Motor neuron (in vitro differentiated cells): ENCODE data around the gene PRR29. TPM values are rescaled to one million over a fixed set of nuclear protein-coding genes. Genes with fewer than 3 reads are reported as not detected.

Experiments used
- ATAC-seq, 8 experiments: fragments of 200-7000 bp; cut with Tn5 transposase; replicated peaks in 6 of 8; 2 replicates each; pipeline ENCODE4 v1.8.0; 2021; ENCODE audit warnings: mild to moderate bottlenecking in 8 of 8, moderate library complexity in 8 of 8
- H3K27ac ChIP-seq, 2 donors: fragments of 250-450 bp; sonication (Bioruptor Pico); 2 replicates each; pipeline ENCODE4 v1.9.0; 2021; ENCODE audit warnings: antibody characterized with exemption in 2 of 2, mild to moderate bottlenecking in 2 of 2, moderate library complexity in 1 of 2
- H3K4me1 ChIP-seq, 2 donors: fragments of 250-450 bp; sonication (Bioruptor Pico); replicated peaks in 1 of 2; 2 replicates each; pipeline ENCODE4 v1.6.1; 2021; ENCODE audit warnings: antibody characterized with exemption in 2 of 2, mild to moderate bottlenecking in 2 of 2, moderate library complexity in 1 of 2
- H3K4me3 ChIP-seq, 5 donors: fragments of 250-450 bp; sonication (Bioruptor Pico); 2 replicates each; pipeline ENCODE4 v1.9.0; 2021; ENCODE audit warnings: antibody characterized with exemption in 5 of 5, mild to moderate bottlenecking in 5 of 5, moderate library complexity in 4 of 5
- WGBS, 10 experiments: fragments of 450-650 bp; shearing (Covaris generic); methylation state at CpG; one replicate each; pipeline ENCODE4 v1.0.0; 2022; 5-methylcytosine and 5-hydroxymethylcytosine counted together
- in situ Hi-C, 9 experiments: fragments of 400-800 bp; cut with MboI; loops; one replicate each; pipeline ENCODE4 v1.15.0; 2021; ENCODE audit warnings: low sequenced_read_pairs in 9 of 9, low pct_unique_long_range_greater_than_20kb in 2 of 9; ENCODE audit not compliant: unreplicated experiment in 9 of 9
- total RNA-seq, 8 experiments: library from RNA; unstranded; fragments of 300-600 nt; gene quantifications; 2 replicates each; pipeline versions ENCODE4 v1.2.3 to v1.2.4, GENCODE V29; 2022

PRR29 gene
- total RNA-seq, 8 experiments from 2014 or later = 0.36 to 25.1 (median 0.53) TPM

DNA sequence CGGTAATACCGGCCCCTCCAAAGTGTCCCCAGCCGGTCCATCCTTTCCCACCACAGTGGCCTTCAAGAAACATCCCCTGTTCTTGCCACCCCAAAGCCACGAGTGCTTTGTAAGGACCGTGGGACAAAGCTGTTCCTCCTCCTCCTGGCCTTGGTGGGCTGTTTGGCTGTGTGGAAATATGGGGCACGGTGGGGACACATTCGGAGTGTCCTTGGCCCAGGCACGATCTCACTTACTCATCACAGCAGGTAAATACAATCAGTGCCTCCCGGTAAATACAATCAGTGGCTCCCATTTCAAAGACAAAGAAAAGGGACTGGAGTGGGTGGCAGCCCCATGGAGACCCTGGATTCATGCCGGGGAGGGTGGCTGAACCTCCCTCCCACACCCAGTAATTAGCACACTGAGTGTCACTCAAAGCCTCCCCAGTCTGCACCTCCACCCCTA lies 35.8 kb upstream of the PRR29 start:
- 10 to 86% (median 50%) methylated on average over 2 to 4 of the region's 10 CpGs; no CpG with 5 or more reads in 4 of the 10 experiments for WGBS, 10 experiments
- no peak for ATAC-seq
- Histone ChIP-seq H3K27ac (no peak overlapping the region), H3K4me1 (peaks cover 6 to 18% of the 10 kb centered on the region in 2 donors), H3K4me3 (no peak overlapping the region)
- in situ Hi-C loops = no loop called here

- in situ Hi-C loops = no loop called here
- H3K4me3 ChIP-seq = no peak overlapping the region
- H3K27ac ChIP-seq = no peak overlapping the region
- no peak for ATAC-seq
- H3K4me1 ChIP-seq = peaks cover 6 to 18% of the 10 kb centered on the region in 2 donors
- WGBS, 10 experiments = 79 to 100% (median 89%) methylated on average over 2 to 3 of the region's 4 CpGs; no CpG with 5 or more reads in 4 of the 10 experiments
Measured at GRCh38 chr17:63963123-63963522, 35.0 kb upstream of the PRR29 start.

DNA sequence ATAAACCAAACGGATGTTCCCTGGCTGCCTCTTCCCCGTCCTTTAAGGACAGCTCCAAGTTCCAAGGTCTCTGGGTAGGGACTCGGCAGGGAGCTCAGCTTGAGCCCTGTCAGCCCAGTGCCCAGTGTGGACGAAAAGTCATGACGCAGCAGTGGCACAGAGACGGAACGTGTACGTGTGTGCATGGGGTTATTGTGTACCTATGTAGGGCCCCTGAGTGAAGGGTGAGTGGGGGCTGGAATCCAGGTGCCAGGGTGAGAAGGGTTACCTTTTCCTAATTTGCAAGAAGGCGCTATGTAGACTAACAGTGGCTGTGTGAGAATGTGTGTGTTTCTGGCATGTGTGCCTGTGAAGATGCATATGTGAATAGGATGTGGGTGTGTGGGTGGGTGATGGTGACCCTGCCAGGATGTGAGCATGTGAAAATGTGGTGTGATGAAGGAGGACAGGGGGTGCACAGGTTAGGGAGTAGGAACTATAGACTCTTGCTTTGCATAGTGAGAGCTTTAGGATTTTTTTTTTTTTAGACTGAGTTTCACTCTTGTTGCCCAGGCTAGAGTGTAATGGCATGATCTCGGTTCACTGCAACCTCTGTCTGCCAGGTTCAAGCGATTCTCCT lies 31.4 kb upstream of the PRR29 start:
- Histone ChIP-seq H3K4me3 (no peak overlapping the region), H3K27ac (no peak overlapping the region), H3K4me1 (peaks cover 0 to 7% of the 10 kb centered on the region in 2 donors)
- WGBS, 10 experiments = 40 to 100% (median 71%) methylated on average over 1 to 9 of the region's 11 CpGs; no CpG with 5 or more reads in 2 of the 10 experiments
- no peak for ATAC-seq
- in situ Hi-C loops = no loop called here

GRCh38 chr17:63967953-63968352 lies 30.2 kb upstream of the PRR29 start:
- WGBS, 10 experiments = 40 to 100% (median 91%) methylated on average over 1 to 14 of the region's 19 CpGs; no CpG with 5 or more reads in 4 of the 10 experiments
- no peak overlapping the region for H3K4me3 ChIP-seq
- in situ Hi-C loops = no loop called here
- no peak for ATAC-seq
- no peaks in the 10 kb centered on the region for H3K4me1 ChIP-seq
- H3K27ac ChIP-seq = no peak overlapping the region

- in situ Hi-C loops = no loop called here
- no peak overlapping the region for H3K27ac ChIP-seq
- ATAC-seq = no peak
- WGBS, 10 experiments = 44 to 88% (median 69%) methylated on average over 1 to 9 of the region's 10 CpGs; no CpG with 5 or more reads in 1 of the 10 experiments
- H3K4me1 ChIP-seq = no peaks in the 10 kb centered on the region
- H3K4me3 ChIP-seq = no peak overlapping the region
Measured at GRCh38 chr17:63969278-63969677, 28.9 kb upstream of the PRR29 start.

DNA sequence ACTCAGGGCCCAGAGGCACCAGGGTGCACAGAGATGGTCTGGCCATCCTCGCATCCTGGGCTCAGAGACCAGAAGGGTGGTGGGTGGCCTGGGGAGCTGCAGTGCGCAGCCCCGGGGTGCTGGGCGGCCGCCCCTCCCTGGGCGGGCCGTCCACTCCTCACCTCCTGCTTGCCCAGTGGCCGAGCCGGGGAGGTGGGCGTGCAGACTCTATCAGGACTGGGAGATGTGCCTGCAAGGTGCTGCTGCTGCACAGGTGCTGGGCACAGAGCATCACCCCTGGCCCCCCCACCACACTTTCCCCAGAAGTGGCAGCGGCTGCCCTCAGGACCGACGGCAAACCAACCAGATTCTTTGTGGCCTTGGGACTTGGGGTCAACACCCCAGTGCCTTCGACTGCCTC lies 25.4 kb upstream of the PRR29 start, which contains the start of gene SCN4A:
SCN4A (minus strand) TSS at position 123 of the 400 bp plus-strand sequence; CDS start at position 46, 77 bp downstream.
- no peaks in the 10 kb centered on the region for H3K4me1 ChIP-seq
- in situ Hi-C loops = no loop called here
- no peak within 1 kb of the TSS for H3K4me3 ChIP-seq
- H3K27ac ChIP-seq = no peak within 1 kb of the TSS
- ATAC-seq = no peak
- WGBS, 10 experiments = 78% methylated on average over 1 of the region's 14 CpGs; no CpG with 5 or more reads in 9 of the 10 experiments

DNA sequence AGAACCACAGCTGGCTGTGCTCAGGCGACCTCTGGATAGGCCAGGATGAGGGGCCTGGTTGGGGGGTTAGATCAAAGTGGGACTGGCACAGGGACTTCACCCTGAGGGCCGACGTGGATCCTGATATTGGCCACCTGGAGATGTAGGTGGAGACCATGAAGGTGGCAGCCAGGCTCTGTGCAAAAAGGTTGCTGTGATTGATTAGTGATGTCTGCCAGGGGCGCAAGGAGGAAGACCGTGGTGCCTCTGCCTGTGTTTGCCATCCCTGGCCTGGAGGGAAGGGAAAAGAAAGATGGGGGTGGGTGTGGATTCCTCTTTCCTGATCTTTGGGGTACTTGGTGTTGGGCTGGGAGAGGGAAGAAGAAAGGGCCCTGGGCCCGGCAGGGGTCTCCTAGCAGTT lies 24.9 kb upstream of the PRR29 start:
- Histone ChIP-seq H3K4me1 (no peaks in the 10 kb centered on the region), H3K4me3 (no peak overlapping the region), H3K27ac (no peak overlapping the region)
- ATAC-seq = no peak
- 72 to 100% (median 88%) methylated on average over 1 to 4 of the region's 6 CpGs; no CpG with 5 or more reads in 4 of the 10 experiments for WGBS, 10 experiments
- in situ Hi-C loops = no loop called here

DNA sequence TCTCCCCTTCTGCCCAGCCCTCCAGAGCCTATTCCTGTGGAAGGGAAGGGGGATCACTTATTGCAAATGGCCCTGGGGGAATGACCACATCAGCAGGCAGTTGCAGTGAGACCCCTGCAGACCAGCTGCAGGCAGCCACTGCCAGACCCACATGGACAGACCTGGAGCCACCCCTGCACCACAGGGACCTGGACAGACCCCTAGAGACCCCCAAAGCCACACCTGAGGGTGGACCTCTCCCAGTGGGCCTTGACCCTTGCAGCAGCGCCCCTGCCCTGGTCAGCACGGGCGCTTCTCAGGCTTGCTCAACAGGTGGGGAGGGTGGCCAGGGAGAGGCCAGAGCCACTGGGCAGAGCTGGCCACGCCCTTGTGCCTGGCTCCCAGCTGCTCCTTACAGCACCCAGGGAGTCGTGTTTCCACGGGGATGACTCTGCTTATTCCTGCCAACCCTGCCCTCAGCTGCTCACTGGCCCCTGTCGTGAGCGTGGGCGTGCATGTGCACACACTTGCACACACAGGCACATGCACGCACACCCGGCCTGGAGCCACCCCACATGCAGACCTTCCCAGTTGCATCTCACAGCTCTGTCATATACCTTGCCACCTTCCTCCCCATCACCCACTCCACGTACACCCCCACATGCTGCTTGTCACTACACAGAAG lies 24.1 kb upstream of the PRR29 start:
- in situ Hi-C loops = no loop called here
- no peak overlapping the region for H3K4me3 ChIP-seq
- no peak overlapping the region for H3K27ac ChIP-seq
- 20 to 90% (median 68%) methylated on average over 1 to 8 of the region's 12 CpGs; no CpG with 5 or more reads in 5 of the 10 experiments for WGBS, 10 experiments
- ATAC-seq = peak; percentile 24 to 90 (median 72)
- no peaks in the 10 kb centered on the region for H3K4me1 ChIP-seq

- in situ Hi-C loops = no loop called here
- Histone ChIP-seq H3K4me1 (no peaks in the 10 kb centered on the region), H3K4me3 (no peak overlapping the region), H3K27ac (no peak overlapping the region)
- peak in 7 of 8 experiments; percentile 15 to 81 (median 39) for ATAC-seq
- WGBS, 10 experiments = 10 to 86% (median 50%) methylated on average over 1 to 4 of the region's 10 CpGs; no CpG with 5 or more reads in 3 of the 10 experiments
Measured at GRCh38 chr17:63974594-63975192, 23.5 kb upstream of the PRR29 start.

DNA sequence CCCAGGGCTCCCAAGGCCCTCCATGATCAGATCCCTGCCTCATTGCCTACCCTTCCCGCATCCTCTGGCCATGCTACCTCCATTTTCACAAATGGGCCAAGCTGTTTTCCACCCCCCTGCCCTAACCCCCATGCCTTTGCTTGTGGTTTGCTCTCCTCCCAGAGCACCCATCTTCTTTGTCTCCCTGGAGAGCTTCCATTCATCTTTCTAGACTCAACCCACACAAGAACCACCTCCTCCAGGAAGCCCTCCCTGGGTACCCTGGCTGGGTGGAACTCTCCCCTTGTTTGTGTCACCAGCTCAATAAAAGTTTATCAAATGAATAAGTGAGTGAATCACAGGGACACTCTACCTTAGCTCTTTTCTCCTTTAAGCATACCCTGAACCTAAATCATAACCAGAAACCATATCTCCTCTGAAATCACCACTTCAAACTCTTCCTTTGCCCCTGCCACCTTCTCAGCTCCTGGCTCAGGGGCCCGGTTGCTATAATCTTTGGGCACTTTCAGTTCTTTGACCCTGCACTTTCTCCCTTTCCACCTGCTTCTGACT lies 22.5 kb upstream of the PRR29 start:
- in situ Hi-C loops = no loop called here
- no peak for ATAC-seq
- Histone ChIP-seq H3K4me1 (no peaks in the 10 kb centered on the region), H3K4me3 (no peak overlapping the region), H3K27ac (no peak overlapping the region)
- 20 to 100% (median 80%) methylated on average over 1 to 2 of the region's 2 CpGs; no CpG with 5 or more reads in 3 of the 10 experiments for WGBS, 10 experiments

DNA sequence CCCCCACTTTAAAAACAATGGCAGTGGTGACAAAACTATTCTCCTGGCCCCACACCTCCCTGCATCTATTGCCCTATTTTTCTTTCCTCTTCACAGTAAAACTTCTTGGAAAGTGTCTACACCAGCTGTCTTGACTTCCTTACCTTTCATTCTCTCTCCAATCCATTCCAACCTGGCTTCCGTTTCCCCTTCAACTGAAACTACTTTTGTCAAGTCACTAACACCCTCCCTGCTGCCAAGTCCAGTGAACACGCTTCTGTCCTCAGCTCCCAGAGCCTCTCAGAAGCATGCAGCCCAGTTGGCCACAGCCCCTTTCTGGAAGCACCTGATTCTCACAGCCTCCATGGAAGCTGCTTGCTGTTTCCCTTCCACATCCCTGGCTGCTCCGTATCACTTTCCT lies 21.4 kb upstream of the PRR29 start:
- in situ Hi-C loops = no loop called here
- Histone ChIP-seq H3K4me1 (no peaks in the 10 kb centered on the region), H3K27ac (no peak overlapping the region), H3K4me3 (no peak overlapping the region)
- no peak for ATAC-seq
- WGBS, 10 experiments = 29 to 100% (median 84%) methylated on average over 1 to 3 of the region's 3 CpGs; no CpG with 5 or more reads in 2 of the 10 experiments

DNA sequence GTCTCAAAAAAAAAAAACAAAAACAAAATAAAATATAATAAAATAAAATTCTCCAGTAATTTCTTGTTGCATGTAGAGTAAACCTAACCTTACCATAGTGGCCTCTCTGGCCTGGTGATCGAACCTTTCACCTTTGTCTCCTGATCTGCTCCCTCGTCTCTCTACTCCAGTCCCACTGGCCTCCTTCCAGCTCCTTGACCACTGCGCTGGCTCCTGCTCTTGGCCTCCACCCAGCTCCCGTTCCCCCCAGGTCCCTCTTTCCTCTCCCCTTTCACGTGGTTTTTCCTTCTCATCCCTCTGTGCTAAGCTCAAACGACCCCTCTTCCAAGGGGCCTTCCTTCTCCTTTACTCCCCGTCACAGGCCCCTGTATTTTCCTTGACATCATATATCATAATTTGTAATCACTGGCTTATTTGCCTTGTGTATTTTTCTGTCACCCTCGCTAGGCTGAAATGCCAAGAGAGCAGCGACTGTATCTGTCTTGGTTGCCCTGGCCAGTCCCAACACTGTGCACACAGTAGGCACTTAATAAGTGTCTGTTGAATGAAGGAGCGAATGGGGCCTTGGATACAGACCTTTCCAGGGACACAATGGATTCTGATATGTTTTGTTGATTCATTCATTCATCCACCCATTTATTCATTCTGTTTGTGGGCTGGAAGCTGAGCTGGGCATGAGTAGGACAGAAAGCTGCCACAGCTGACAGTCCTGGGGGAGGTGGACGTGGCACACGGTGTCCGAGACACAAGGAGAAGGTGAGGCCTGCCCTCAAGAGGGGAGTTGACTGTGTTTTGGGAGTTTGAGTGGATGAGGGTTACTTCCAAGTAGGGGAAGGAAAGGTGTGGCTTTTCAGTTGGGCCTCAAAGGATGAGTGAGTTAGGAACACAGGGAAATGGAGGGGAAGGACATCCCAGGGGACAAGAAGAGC lies 19.6 kb upstream of the PRR29 start:
- no peaks in the 10 kb centered on the region for H3K4me1 ChIP-seq
- in situ Hi-C loops = no loop called here
- WGBS, 10 experiments = 50 to 90% (median 72%) methylated on average over 1 to 12 of the region's 13 CpGs; no CpG with 5 or more reads in 1 of the 10 experiments
- no peak for ATAC-seq
- no peak overlapping the region for H3K27ac ChIP-seq
- no peak overlapping the region for H3K4me3 ChIP-seq
